DOHH2 (cell line): ENCODE measurements around the gene MARCHF5.

Experiments used
- H3F3A ChIP-seq: fragments of 200-600 bp; sonication (generic), shearing (Covaris generic); 2 replicates; pipeline ENCODE4 v1.6.0; 2016; ENCODE audit warnings: antibody characterized with exemption, mild to moderate bottlenecking; ENCODE audit not compliant: control insufficient read depth, insufficient read depth
- H3K27ac ChIP-seq: fragments of 200-600 bp; sonication (generic); 2 replicates; pipeline ENCODE4 v1.5.1; 2014; ENCODE audit warnings: low read depth, mild to moderate bottlenecking, low read length, moderate library complexity
- H3K27me3 ChIP-seq: fragments of 200-600 bp; sonication (generic); 2 replicates; pipeline ENCODE4 v1.6.1; 2014; ENCODE audit warnings: mild to moderate bottlenecking, low read length, mixed read lengths; ENCODE audit not compliant: control insufficient read depth
- H3K36me3 ChIP-seq: fragments of 200-600 bp; sonication (generic); 2 replicates; pipeline ENCODE4 v1.6.1; 2014; ENCODE audit warnings: mild to moderate bottlenecking, low read length, moderate library complexity, mixed read lengths; ENCODE audit not compliant: control insufficient read depth
- H3K4me1 ChIP-seq: fragments of 200-600 bp; sonication (generic); 2 replicates; pipeline ENCODE4 v1.6.1; 2014; ENCODE audit warnings: mild to moderate bottlenecking, low read length, mixed read lengths; ENCODE audit not compliant: control insufficient read depth
- H3K4me2 ChIP-seq: fragments of 200-600 bp; sonication (generic); 2 replicates; pipeline ENCODE4 v1.6.0; 2014; ENCODE audit warnings: mild to moderate bottlenecking, low read length, moderate library complexity
- H3K4me3 ChIP-seq: fragments of 200-600 bp; sonication (generic); 2 replicates; pipeline ENCODE4 v1.5.1; 2014; ENCODE audit warnings: mild to moderate bottlenecking, low read length, mixed read lengths
- H3K79me2 ChIP-seq: fragments of 200-600 bp; sonication (generic); 2 replicates; pipeline ENCODE4 v1.6.1; 2014; ENCODE audit warnings: mild to moderate bottlenecking, low read length, mixed read lengths; ENCODE audit not compliant: control insufficient read depth
- H3K9me2 ChIP-seq: fragments of 200-600 bp; sonication (generic); replicated peaks from 2 replicates; pipeline ENCODE4 v1.6.1; 2014; ENCODE audit warnings: mild to moderate bottlenecking, low read length, mixed read lengths; ENCODE audit not compliant: control insufficient read depth
- H3K9me3 ChIP-seq: fragments of 200-600 bp; sonication (generic); 2 replicates; pipeline ENCODE4 v1.6.1; 2014; ENCODE audit warnings: antibody characterized with exemption, low read length, mixed read lengths; ENCODE audit not compliant: control insufficient read depth, insufficient read depth
- H4K20me1 ChIP-seq: fragments of 200-600 bp; sonication (generic); 2 replicates; pipeline ENCODE4 v1.6.0; 2014; ENCODE audit warnings: low read depth, mild to moderate bottlenecking, antibody characterized with exemption, low read length, moderate library complexity; ENCODE audit not compliant: control insufficient read depth, insufficient read depth
- EZH2phosphoT487 ChIP-seq: fragments of 200-600 bp; sonication (generic); IDR thresholded peaks from 2 replicates; pipeline ENCODE4 v1.6.1; 2017; ENCODE audit warnings: borderline replicate concordance, mild to moderate bottlenecking, antibody characterized with exemption, low read length, moderate library complexity, mixed read lengths
- TF ChIP-seq, protein P1 (sequence below): fragments of 200-600 bp; sonication (generic); IDR thresholded peaks from one replicate; pipeline ENCODE4 v1.5.1; 2014; ENCODE audit warnings: antibody characterized with exemption, mild to moderate bottlenecking, low read depth, low read length; ENCODE audit not compliant: poor library complexity, severe bottlenecking

The MARCHF5 gene

DNA sequence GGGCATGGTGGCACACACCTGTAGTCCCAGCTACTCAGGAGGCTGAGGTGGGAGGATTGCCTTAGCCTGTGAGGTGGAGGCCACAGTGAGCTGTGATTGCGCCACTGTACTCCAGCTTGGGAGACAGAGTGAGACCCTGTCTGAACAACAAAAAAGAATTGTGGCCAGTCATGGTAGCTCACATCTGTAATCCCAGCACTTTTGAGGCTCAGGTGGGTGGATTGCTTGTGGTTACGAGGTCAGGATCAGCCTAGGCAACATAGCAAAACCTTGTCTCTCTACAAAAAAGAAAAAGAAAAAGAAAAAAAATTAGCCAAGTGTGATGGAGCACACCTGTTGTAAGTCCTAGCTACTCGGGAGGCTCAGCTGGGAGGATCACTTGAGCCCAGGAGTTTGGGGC is 22.8 kb downstream of the MARCHF5 start:
- H3K4me3 ChIP-seq: no peak overlapping the region
- 0 out of 2 replicates have a peak, but pooled peaks cover 4% of the 10 kb centered on the region for H3F3A ChIP-seq
- no peaks in the 10 kb centered on the region for H3K4me1 ChIP-seq
- TF ChIP-seq, protein P1, sequence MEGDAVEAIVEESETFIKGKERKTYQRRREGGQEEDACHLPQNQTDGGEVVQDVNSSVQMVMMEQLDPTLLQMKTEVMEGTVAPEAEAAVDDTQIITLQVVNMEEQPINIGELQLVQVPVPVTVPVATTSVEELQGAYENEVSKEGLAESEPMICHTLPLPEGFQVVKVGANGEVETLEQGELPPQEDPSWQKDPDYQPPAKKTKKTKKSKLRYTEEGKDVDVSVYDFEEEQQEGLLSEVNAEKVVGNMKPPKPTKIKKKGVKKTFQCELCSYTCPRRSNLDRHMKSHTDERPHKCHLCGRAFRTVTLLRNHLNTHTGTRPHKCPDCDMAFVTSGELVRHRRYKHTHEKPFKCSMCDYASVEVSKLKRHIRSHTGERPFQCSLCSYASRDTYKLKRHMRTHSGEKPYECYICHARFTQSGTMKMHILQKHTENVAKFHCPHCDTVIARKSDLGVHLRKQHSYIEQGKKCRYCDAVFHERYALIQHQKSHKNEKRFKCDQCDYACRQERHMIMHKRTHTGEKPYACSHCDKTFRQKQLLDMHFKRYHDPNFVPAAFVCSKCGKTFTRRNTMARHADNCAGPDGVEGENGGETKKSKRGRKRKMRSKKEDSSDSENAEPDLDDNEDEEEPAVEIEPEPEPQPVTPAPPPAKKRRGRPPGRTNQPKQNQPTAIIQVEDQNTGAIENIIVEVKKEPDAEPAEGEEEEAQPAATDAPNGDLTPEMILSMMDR: no peak
- no peak for TF ChIP-seq EZH2phosphoT487
- no peaks in the 10 kb centered on the region for H3K9me3 ChIP-seq
- peaks cover 8% of the 10 kb centered on the region for H3K79me2 ChIP-seq
- no peaks in the 10 kb centered on the region for H4K20me1 ChIP-seq
- no peak overlapping the region for H3K27ac ChIP-seq
- H3K9me2 ChIP-seq: no peaks in the 10 kb centered on the region
- H3K27me3 ChIP-seq: no peaks in the 10 kb centered on the region
- H3K36me3 ChIP-seq: peaks cover 11% of the 10 kb centered on the region
- no peak overlapping the region for H3K4me2 ChIP-seq

DNA sequence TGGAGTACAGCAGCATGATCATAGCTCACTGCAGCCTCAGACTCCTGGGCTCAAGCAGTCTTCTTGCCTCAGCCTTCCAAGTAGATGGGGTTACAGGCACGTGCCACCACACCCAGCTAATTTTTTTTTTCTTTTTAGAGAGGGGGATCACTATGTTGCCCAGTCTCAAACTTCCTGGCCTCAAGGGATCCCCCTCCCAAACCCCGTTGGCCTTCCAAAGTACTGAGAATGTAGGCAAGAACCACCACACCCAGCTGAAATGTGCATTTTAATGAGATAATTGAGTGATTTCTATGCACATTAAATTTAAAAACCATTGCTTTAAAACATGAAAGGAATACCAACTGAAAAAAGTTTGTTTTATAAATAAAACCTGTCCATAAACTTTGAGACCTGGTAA is 25.6 kb downstream of the MARCHF5 start:
- H3K79me2 ChIP-seq: peaks cover 6% of the 10 kb centered on the region
- 0 out of 2 replicates have a peak, but pooled peaks cover 4% of the 10 kb centered on the region for H3F3A ChIP-seq
- H3K4me3 ChIP-seq: no peak overlapping the region
- no peak overlapping the region for H3K4me2 ChIP-seq
- H3K9me2 ChIP-seq: no peaks in the 10 kb centered on the region
- no peaks in the 10 kb centered on the region for H3K27me3 ChIP-seq
- peaks cover 3% of the 10 kb centered on the region for H3K36me3 ChIP-seq
- TF ChIP-seq EZH2phosphoT487: no peak
- TF ChIP-seq, protein P1: no peak
- H3K27ac ChIP-seq: no peak overlapping the region
- no peaks in the 10 kb centered on the region for H4K20me1 ChIP-seq
- no peaks in the 10 kb centered on the region for H3K9me3 ChIP-seq
- no peaks in the 10 kb centered on the region for H3K4me1 ChIP-seq

DNA sequence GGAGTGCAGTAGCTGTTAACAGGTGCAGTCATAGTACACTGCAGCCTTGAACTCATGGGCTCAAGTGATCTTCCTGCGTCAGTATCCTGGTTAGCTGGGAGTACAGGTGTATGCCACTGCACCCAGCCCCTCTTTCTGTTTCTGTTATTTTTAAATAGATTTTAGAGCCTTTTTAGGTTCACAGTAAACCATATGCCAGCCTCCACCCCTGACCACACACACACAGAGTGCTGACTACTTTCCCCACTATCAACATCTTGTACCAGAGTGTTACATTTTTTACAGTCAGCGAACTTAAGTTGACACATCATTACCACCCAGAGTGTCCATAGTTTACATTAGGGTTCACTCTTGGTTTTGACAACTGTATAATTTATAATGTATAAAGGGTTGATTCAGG is 32.1 kb downstream of the MARCHF5 start:
- no peaks in the 10 kb centered on the region for H3K4me1 ChIP-seq
- no peaks in the 10 kb centered on the region for H3K36me3 ChIP-seq
- H3K9me2 ChIP-seq: no peaks in the 10 kb centered on the region
- H3K27ac ChIP-seq: no peak overlapping the region
- H3K9me3 ChIP-seq: no peaks in the 10 kb centered on the region
- H4K20me1 ChIP-seq: no peaks in the 10 kb centered on the region
- TF ChIP-seq, protein P1: no peak
- TF ChIP-seq EZH2phosphoT487: no peak
- H3K4me3 ChIP-seq: no peak overlapping the region
- H3K4me2 ChIP-seq: no peak overlapping the region
- H3F3A ChIP-seq: no peaks in the 10 kb centered on the region
- H3K79me2 ChIP-seq: peaks cover 22% of the 10 kb centered on the region
- H3K27me3 ChIP-seq: no peaks in the 10 kb centered on the region
